Endothelial cell of umbilical vein (primary cell): ENCODE measurements around the gene BRD1. TPM values are rescaled to one million over a fixed set of nuclear protein-coding genes. Genes with fewer than 3 reads are reported as not detected.

Source experiments
- BruUV-seq: library from RNA; stranded (reverse); fragments of 400-500 nt; replicated peaks from 2 replicates; lab custom pipeline; 2021; lab: Mats Ljungman, UMichigan
- CTCF ChIA-PET: fragments of 300-600, 350-600 bp; sonication (Branson Sonifier 250); formaldehyde crosslinking; loops from one replicate; lab custom pipeline; 2021; ENCODE audit warnings: antibody characterized with exemption, inconsistent platforms; lab: Charles Lee
- POLR2A ChIA-PET: fragments of 300-600, 350-600 bp; sonication (Branson Sonifier 250); formaldehyde crosslinking; loops from one replicate; lab custom pipeline; 2021; ENCODE audit warnings: antibody characterized with exemption, inconsistent platforms; lab: Charles Lee
- DNase-seq: peaks from one replicate; pipeline ENCODE4 v3.0.0-alpha.2; 2011; ENCODE audit warnings: low read depth, low spot score
- FAIRE-seq: peaks from 2 replicates; lab custom pipeline; 2011; peaks lifted over from hg19 to GRCh38; lab: Jason Lieb, UNC
- H2AFZ ChIP-seq: 2 replicates; pipeline ENCODE4 v1.6.0; 2012; ENCODE audit warnings: low read depth, low read length, control low read depth, inconsistent platforms
- H3K27ac ChIP-seq: 2 replicates; pipeline ENCODE4 v1.5.1; 2011; ENCODE audit warnings: low read depth, mild to moderate bottlenecking, control low read depth, low read length, moderate library complexity; ENCODE audit not compliant: insufficient read depth
- H3K27me3 ChIP-seq, 2 experiments: 2 replicates each; pipeline versions ENCODE4 v1.6.0 to v1.6.1; 2011; ENCODE audit warnings: low read length in 2 of 2, mixed read lengths in 1 of 2; ENCODE audit not compliant: control insufficient read depth in 2 of 2, insufficient read depth in 2 of 2
- H3K36me3 ChIP-seq, 2 experiments: 2 replicates in 1 of 2; 3 replicates in 1 of 2; pipeline ENCODE4 v1.5.1; 2011; ENCODE audit warnings: low read length in 2 of 2, mild to moderate bottlenecking in 1 of 2, moderate library complexity in 1 of 2; ENCODE audit not compliant: control insufficient read depth in 2 of 2, insufficient read depth in 2 of 2; ENCODE audit errors: extremely low read depth in 1 of 2
- H3K4me1 ChIP-seq: 3 replicates; pipeline ENCODE4 v1.5.1; 2011; ENCODE audit warnings: mild to moderate bottlenecking, low read length; ENCODE audit not compliant: control insufficient read depth, insufficient read depth; ENCODE audit errors: extremely low read depth
- H3K4me2 ChIP-seq: 2 replicates; pipeline ENCODE4 v1.6.1; 2011; ENCODE audit warnings: low read length, control low read depth, mixed read lengths; ENCODE audit not compliant: insufficient read depth
- H3K4me3 ChIP-seq, 3 experiments: fragments of 200-600 bp in 1 of 3; sonication (generic), shearing (Covaris generic) in 1 of 3; replicated peaks in 1 of 3; 2 replicates each; pipeline ENCODE4 v1.5.1; 2011 to 2016; ENCODE audit warnings: control low read depth in 3 of 3, low read length in 3 of 3, mild to moderate bottlenecking in 2 of 3, inconsistent platforms in 1 of 3, low read depth in 1 of 3, moderate library complexity in 1 of 3; ENCODE audit not compliant: insufficient read depth in 1 of 3
- H3K79me2 ChIP-seq: 2 replicates; pipeline ENCODE4 v1.6.0; 2012; ENCODE audit warnings: low read length, inconsistent platforms; ENCODE audit not compliant: control insufficient read depth, insufficient read depth
- H3K9ac ChIP-seq: replicated peaks from 2 replicates; pipeline ENCODE3; 2011; ENCODE audit warnings: low read length, control low read depth; ENCODE audit not compliant: insufficient read depth; ENCODE audit errors: extremely low read depth
- H3K9me1 ChIP-seq: replicated peaks from 3 replicates; pipeline ENCODE4 v1.6.0; 2011; ENCODE audit warnings: mild to moderate bottlenecking, low read length; ENCODE audit not compliant: control insufficient read depth, insufficient read depth; ENCODE audit errors: extremely low read depth
- H3K9me3 ChIP-seq: replicated peaks from 2 replicates; pipeline ENCODE4 v1.5.1; 2012; ENCODE audit warnings: low read length, inconsistent platforms; ENCODE audit not compliant: control insufficient read depth, insufficient read depth
- H4K20me1 ChIP-seq: replicated peaks from 2 replicates; pipeline ENCODE3; 2011; ENCODE audit warnings: mild to moderate bottlenecking, low read length; ENCODE audit not compliant: control insufficient read depth, insufficient read depth; ENCODE audit errors: extremely low read depth
- CTCF ChIP-seq, 2 donors: IDR thresholded peaks; 1 replicate in 1 of 2; 2 replicates in 1 of 2; pipeline ENCODE4 v1.5.1; 2011; ENCODE audit warnings: low read length in 2 of 2, mild to moderate bottlenecking in 2 of 2, moderate library complexity in 2 of 2, control low read depth in 1 of 2, inconsistent platforms in 1 of 2, low read depth in 1 of 2; ENCODE audit not compliant: insufficient read depth in 1 of 2; ENCODE audit errors: extremely low read depth in 1 of 2
- EZH2 ChIP-seq: IDR thresholded peaks from 2 replicates; pipeline ENCODE4 v1.6.1; 2012; ENCODE audit warnings: borderline replicate concordance, low read depth, mild to moderate bottlenecking, moderate library complexity, low read length, inconsistent platforms; ENCODE audit not compliant: severe bottlenecking
- FOS ChIP-seq: IDR thresholded peaks from 2 replicates; pipeline ENCODE4 v1.6.1; 2011; ENCODE audit warnings: mild to moderate bottlenecking, low read length, moderate library complexity, borderline replicate concordance; ENCODE audit not compliant: insufficient read depth
- GATA2 ChIP-seq: IDR thresholded peaks from 2 replicates; pipeline ENCODE4 v1.7.0; 2011; ENCODE audit warnings: low read depth, mild to moderate bottlenecking, moderate library complexity, mixed read lengths, low read length; ENCODE audit not compliant: insufficient read length, insufficient read depth
- JUN ChIP-seq: IDR thresholded peaks from 2 replicates; pipeline ENCODE4 v1.6.1; 2011; ENCODE audit warnings: borderline replicate concordance, low read depth; ENCODE audit not compliant: insufficient read length, insufficient read depth
- MAX ChIP-seq: IDR thresholded peaks from 2 replicates; pipeline ENCODE4 v1.6.1; 2011; ENCODE audit not compliant: insufficient read depth, insufficient read length
- MYC ChIP-seq: IDR thresholded peaks from one replicate; pipeline ENCODE4 v1.6.1; 2011; ENCODE audit warnings: mild to moderate bottlenecking, low read depth, low read length
- POLR2A ChIP-seq: IDR thresholded peaks from 2 replicates; pipeline ENCODE4 v1.6.1; 2012; ENCODE audit warnings: low read depth, mild to moderate bottlenecking, control low read depth, low read length
- POLR2AphosphoS5 ChIP-seq: IDR thresholded peaks from 2 replicates; pipeline ENCODE4 v1.6.1; 2012; ENCODE audit warnings: low read depth, mild to moderate bottlenecking, control low read depth, low read length, moderate library complexity; ENCODE audit not compliant: insufficient read depth
- dilution Hi-C: fragments of 300-500 bp; cut with MboI; formaldehyde crosslinking; loops from one replicate; pipeline ENCODE4 v1.15.0; 2019; ENCODE audit warnings: low sequenced_read_pairs; ENCODE audit not compliant: extremely low pct_ligation_motif_present
- intact Hi-C: fragments of 100-400 bp; cut with micrococcal nuclease; formaldehyde crosslinking; loops from one replicate; pipeline ENCODE4 v1.10.0; 2022
- polyA plus RNA-seq, 4 experiments: library from polyadenylated mRNA; depleted of rRNA in 3 of 4; stranded (reverse) in 3 of 4; unstranded in 1 of 4; fragments of >200 nt; gene quantifications; 2 replicates each; pipeline versions ENCODE4 v1.2.1 to v1.2.3, GENCODE V29; 2011 to 2012; ENCODE audit warnings: missing spikeins in 1 of 4
- total RNA-seq: library from RNA; stranded (reverse); gene quantifications from 2 replicates; pipeline ENCODE4 v1.2.3, GENCODE V29; 2021

The BRD1 gene
- total and polyA plus RNA-seq, 2 donors (not counting 3 experiments of a cell fraction or from before 2014, with no cell fraction given) = 8.1 to 41.1 TPM

DNA sequence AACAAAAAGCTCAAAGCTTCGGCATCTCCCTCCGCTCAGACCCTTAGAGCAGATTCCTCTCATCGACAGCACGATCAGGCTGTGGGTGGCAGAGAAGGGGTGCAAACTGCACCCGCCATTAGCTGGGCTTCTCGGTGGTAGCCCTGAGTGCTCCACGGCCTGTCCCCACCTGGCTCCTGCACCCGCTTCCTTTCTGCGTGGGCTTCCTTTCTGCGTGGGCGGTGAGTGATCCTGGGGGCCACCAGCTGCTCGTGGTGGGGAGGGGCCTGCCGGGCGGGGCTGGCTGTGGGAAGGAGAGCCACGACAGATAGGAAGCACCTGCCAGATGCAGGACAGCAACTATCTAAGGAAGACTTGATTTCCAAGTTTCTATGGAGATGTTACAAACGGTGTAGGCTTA lies 55.0 kb downstream of the BRD1 start:
- TF ChIP-seq MAX (no peak), POLR2A (no peak), MYC (no peak), EZH2 (no peak), GATA2 (no peak), JUN (no peak), POLR2AphosphoS5 (no peak), CTCF (IDR thresholded peaks at IDR 0.05; ENCODE audit: extremely low read depth in 1 of 2, insufficient read depth in 1 of 2, low read depth in 1 of 2, low read length in 2 of 2) (no peak), FOS (no peak)
- DNase-seq (no peak), FAIRE-seq (no peak)
- no peak overlapping the region for H3K4me2 ChIP-seq
- intact Hi-C loops (no loop called here), dilution Hi-C loops (no loop called here)
- POLR2A ChIA-PET = no interaction called here
- H3K9me1 ChIP-seq = no peaks in the 10 kb centered on the region
- H3K27me3 ChIP-seq = no peaks in the 10 kb centered on the region
- no peaks in the 10 kb centered on the region for H4K20me1 ChIP-seq
- no peak overlapping the region for H3K27ac ChIP-seq
- no peaks in the 10 kb centered on the region for H3K9me3 ChIP-seq
- peaks cover 2% of the 10 kb centered on the region for H3K79me2 ChIP-seq
- no peak overlapping the region for H3K9ac ChIP-seq
- H2AFZ ChIP-seq = no peak overlapping the region
- CTCF ChIA-PET = interaction anchor here (0.8 kb wide), 1 partner anchor 258 kb away, joined by 3 read pairs; no protein-coding TSS in a partner anchor
- no peak overlapping the region for H3K4me3 ChIP-seq
- H3K36me3 ChIP-seq = peaks cover 16 to 29% of the 10 kb centered on the region in 2 experiments
- BruUV-seq = no TSS peak
- H3K4me1 ChIP-seq = no peaks in the 10 kb centered on the region
